GM12892 (cell line): ENCODE results near the gene RPP38.

ENCODE experiments used
- POLR2A ChIP-seq: IDR thresholded peaks from 2 replicates; pipeline ENCODE4 v1.6.1; 2011; ENCODE audit warnings: low read depth, low read length, control low read depth
- POLR2AphosphoS5 ChIP-seq: IDR thresholded peaks from 2 replicates; pipeline ENCODE4 v1.6.1; 2011; ENCODE audit warnings: low read depth, low read length, control low read depth
- TAF1 ChIP-seq: IDR thresholded peaks from 2 replicates; pipeline ENCODE4 v1.6.1; 2011; ENCODE audit warnings: low read depth, mild to moderate bottlenecking, control low read depth, low read length, borderline replicate concordance

DNA sequence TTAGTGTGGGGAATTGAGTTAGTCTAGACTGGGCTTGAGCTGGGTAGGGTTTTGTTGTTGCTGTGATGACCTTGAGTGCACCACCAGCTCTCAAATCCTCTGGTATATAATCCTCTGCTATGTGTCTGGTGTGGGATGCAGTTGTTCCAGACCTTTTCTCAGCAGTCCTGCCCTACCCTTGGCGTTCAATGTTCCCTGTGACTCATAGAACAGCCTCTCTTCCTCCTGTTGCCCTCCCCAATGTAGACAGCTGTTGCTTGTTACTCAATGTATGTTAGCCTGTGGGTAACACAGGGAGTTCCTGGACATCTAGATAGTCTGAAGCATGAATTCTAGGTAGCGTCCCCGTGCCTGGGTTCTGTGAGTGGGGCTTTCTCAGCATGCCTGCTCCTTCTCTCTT, 28.4 kb upstream of the RPP38 start:
- TF ChIP-seq POLR2A (no peak), TAF1 (no peak), POLR2AphosphoS5 (no peak)
